K562 (cell line): ENCODE measurements around the gene LGALS12. TPM values are rescaled to one million over a fixed set of nuclear protein-coding genes. Genes with fewer than 3 reads are reported as not detected.

Source experiments
- ATAC-seq: fragments of 200-7000 bp; cut with Tn5 transposase; 3 replicates; pipeline ENCODE4 v1.9.1; 2020; ENCODE audit warnings: moderate library complexity
- BruUV-seq: library from RNA; stranded (reverse); fragments of 400-500 nt; replicated peaks from 2 replicates; lab custom pipeline; 2021; lab: Mats Ljungman, UMichigan
- CTCF ChIA-PET: fragments of 300-600 bp; formaldehyde crosslinking; extraction: SDS; loops from one replicate; lab custom pipeline; 2021; ENCODE audit warnings: low intra/inter-chr PET ratio; lab: Yijun Ruan, JAX
- POLR2A ChIA-PET: fragments of 300-600, 350-650 bp; sonication (Branson Sonifier 250); formaldehyde crosslinking; extraction: SDS; loops from one replicate; lab custom pipeline; 2021; ENCODE audit warnings: antibody characterized with exemption, inconsistent platforms; lab: Yijun Ruan, JAX
- DNase-seq, 4 experiments: peaks; one replicate each; pipeline versions ENCODE4 v3.0.0 to v3.0.0-alpha.2; 2011 to 2018; ENCODE audit warnings: low spot score in 3 of 4, mixed read lengths in 3 of 4; ENCODE audit errors: extremely low read depth in 1 of 4
- FAIRE-seq: peaks from 2 replicates; lab custom pipeline; 2011; peaks lifted over from hg19 to GRCh38; lab: Jason Lieb, UNC
- H2AFZ ChIP-seq: 2 replicates; pipeline ENCODE4 v1.6.0; 2011; ENCODE audit warnings: low read depth, low read length, control low read depth, inconsistent platforms
- H3K27ac ChIP-seq: fragments of 200-600 bp; 3 replicates; pipeline ENCODE4 v1.8.0; 2011; ENCODE audit warnings: low read depth, mild to moderate bottlenecking, control low read depth, inconsistent platforms, low read length, moderate library complexity, mixed read lengths; ENCODE audit errors: extremely low read depth
- H3K27me3 ChIP-seq, 2 experiments: fragments of 300-600 bp in 1 of 2; 2 replicates in 1 of 2; 3 replicates in 1 of 2; pipeline versions ENCODE4 v1.6.0 to v1.8.0; 2011; ENCODE audit warnings: inconsistent platforms in 2 of 2, low read length in 2 of 2, mild to moderate bottlenecking in 1 of 2, mixed read lengths in 1 of 2, moderate library complexity in 1 of 2; ENCODE audit not compliant: control insufficient read depth in 2 of 2, insufficient read depth in 2 of 2
- H3K36me3 ChIP-seq: fragments of 300-600 bp; 3 replicates; pipeline ENCODE4 v1.8.0; 2011; ENCODE audit warnings: mild to moderate bottlenecking, low read length, inconsistent platforms; ENCODE audit not compliant: control insufficient read depth, insufficient read depth
- H3K4me1 ChIP-seq, 2 experiments: fragments of 200-600 bp in 1 of 2; replicated peaks in 1 of 2; 2 replicates in 1 of 2; 3 replicates in 1 of 2; pipeline versions ENCODE4 v1.5.1 to v1.8.0; 2011; ENCODE audit warnings: inconsistent platforms in 2 of 2, low read length in 2 of 2, mild to moderate bottlenecking in 1 of 2, mixed read lengths in 1 of 2, moderate library complexity in 1 of 2; ENCODE audit not compliant: control insufficient read depth in 2 of 2, insufficient read depth in 2 of 2
- H3K4me2 ChIP-seq: 2 replicates; pipeline ENCODE4 v1.6.1; 2011; ENCODE audit warnings: low read length, control low read depth, inconsistent platforms, mixed read lengths; ENCODE audit not compliant: insufficient read depth
- H3K4me3 ChIP-seq: fragments of 200-600 bp; sonication (generic), shearing (Covaris generic); 2 replicates; pipeline ENCODE4 v1.5.1; 2016; ENCODE audit warnings: control low read depth, inconsistent platforms
- H3K79me2 ChIP-seq: fragments of 200-600 bp; 3 replicates; pipeline ENCODE4 v1.8.0; 2011; ENCODE audit warnings: low read length, inconsistent platforms; ENCODE audit not compliant: control insufficient read depth, insufficient read depth
- H3K9ac ChIP-seq, 2 experiments: 2 replicates each; pipeline versions ENCODE4 v1.6.0 to v1.6.1; 2011; ENCODE audit warnings: low read depth in 2 of 2, low read length in 2 of 2, control low read depth in 1 of 2, inconsistent platforms in 1 of 2, mild to moderate bottlenecking in 1 of 2, mixed read lengths in 1 of 2; ENCODE audit not compliant: insufficient read depth in 1 of 2
- H3K9me1 ChIP-seq: one replicate; pipeline ENCODE4 v1.6.0; 2011; ENCODE audit warnings: inconsistent platforms, mild to moderate bottlenecking, low read length, moderate library complexity; ENCODE audit not compliant: control insufficient read depth, insufficient read depth
- H3K9me3 ChIP-seq: replicated peaks from 2 replicates; pipeline ENCODE4 v1.5.1; 2011; ENCODE audit warnings: low read depth, low read length, inconsistent platforms; ENCODE audit not compliant: control insufficient read depth, insufficient read depth
- H4K20me1 ChIP-seq: replicated peaks from 2 replicates; pipeline ENCODE4 v1.6.1; 2011; ENCODE audit warnings: low read length, inconsistent platforms, mixed read lengths; ENCODE audit not compliant: control insufficient read depth, insufficient read depth
- BRF1 ChIP-seq: IDR thresholded peaks from 3 replicates; pipeline ENCODE4 v1.6.1; 2011; ENCODE audit warnings: borderline replicate concordance, mild to moderate bottlenecking; ENCODE audit not compliant: insufficient read length; ENCODE audit errors: extremely low read depth
- DDX20 ChIP-seq: fragments of 450-650 bp; IDR thresholded peaks from 2 replicates; pipeline ENCODE4 v1.6.1; 2016; ENCODE audit warnings: missing genetic modification characterization, low read depth, mild to moderate bottlenecking, missing compliant biosample characterization, moderate library complexity
- GATAD2A ChIP-seq: fragments of 450-650 bp; IDR thresholded peaks from 2 replicates; pipeline ENCODE4 v1.6.1; 2017
- HMGN3 ChIP-seq: IDR thresholded peaks from 2 replicates; pipeline ENCODE4 v1.6.1; 2011; ENCODE audit warnings: borderline replicate concordance, low read depth, mild to moderate bottlenecking, mixed read lengths, low read length; ENCODE audit not compliant: insufficient read length; ENCODE audit errors: extremely low read depth
- NCOA2 ChIP-seq, 2 experiments: fragments of 450-650 bp; IDR thresholded peaks; 2 replicates each; pipeline ENCODE4 v1.6.1; 2018; ENCODE audit warnings: mild to moderate bottlenecking in 2 of 2, moderate library complexity in 1 of 2; ENCODE audit not compliant: partially characterized antibody in 2 of 2
- ZKSCAN8 ChIP-seq: fragments of 200-800 bp; sonication (Bioruptor generic); IDR thresholded peaks from 2 replicates; pipeline ENCODE4 v1.6.1; 2016; ENCODE audit warnings: missing genetic modification characterization, missing compliant biosample characterization
- ZNF3 ChIP-seq: fragments of 250-450 bp; sonication (Bioruptor Pico); IDR thresholded peaks from 2 replicates; pipeline ENCODE4 v1.5.0; 2021; ENCODE audit warnings: mild to moderate bottlenecking, moderate library complexity
- WGBS: fragments of 100-300 bp; shearing (Covaris generic); methylation state at CpG from one replicate; pipeline ENCODE4 v1.1.6; 2016; ENCODE audit warnings: low coverage, mixed read lengths; ENCODE audit not compliant: insufficient coverage; ENCODE audit errors: missing lambda C conversion rate; 5-methylcytosine and 5-hydroxymethylcytosine counted together
- in situ Hi-C: fragments of 300-500 bp; cut with MboI; formaldehyde crosslinking; loops from 4 replicates; pipeline ENCODE4 v1.15.0; 2018; ENCODE audit warnings: inconsistent platforms, mixed read lengths
- intact Hi-C: fragments of 100-400 bp; cut with micrococcal nuclease; formaldehyde crosslinking; loops from 2 replicates; pipeline ENCODE4 v1.14.2; 2022
- polyA plus RNA-seq, 8 experiments: library from polyadenylated mRNA; depleted of rRNA in 4 of 8; stranded (reverse) in 5 of 8; unstranded in 3 of 8; fragments of >200 nt; fragmentation: Nextera tagmentation in 2 of 8; fragmentation: Illumina TruSeq in 1 of 8; extraction: Ambion mirVana in 2 of 8; extraction: Trizol in 1 of 8; gene quantifications; 2 replicates each; pipeline versions ENCODE4 v1.2.1 to v1.2.3, GENCODE V29; 2011 to 2014; ENCODE audit warnings: inconsistent platforms in 1 of 8, missing spikeins in 1 of 8
- total RNA-seq, 7 experiments: library from RNA; depleted of rRNA in 6 of 7; stranded (reverse); fragments of >200 nt in 6 of 7; fragmentation: Illumina TruSeq in 2 of 7; extraction: Trizol in 2 of 7; gene quantifications; 2 replicates each; pipeline versions ENCODE4 v1.2.1 to v1.2.3, GENCODE V29; 2011 to 2021; ENCODE audit warnings: low replicate concordance in 1 of 7

LGALS12 gene
- total and polyA plus RNA-seq, 9 of the 15 experiments (the other 6 are each of a cell fraction or from before 2014, with no cell fraction given) = 0.66 to 8.0 (median 5.0) TPM

- Histone ChIP-seq H3K27me3 (no peaks in the 10 kb centered on the region), H3K36me3 (no peaks in the 10 kb centered on the region), H2AFZ (peak overlapping the region; percentile 42; the same call in 1 of the 2 replicates), H3K9me1 (no peaks in the 10 kb centered on the region), H4K20me1 (no peaks in the 10 kb centered on the region), H3K79me2 (no peaks in the 10 kb centered on the region), H3K4me1 (peaks cover 0 to 7% of the 10 kb centered on the region in 2 experiments; a peak in 3 of 5 replicates), H3K27ac (no peak overlapping the region), H3K4me2 (no peak overlapping the region)
- in situ Hi-C loops = no loop called here
- BruUV-seq = no TSS peak
- CTCF ChIA-PET = no interaction called here
- no peak for ATAC-seq
- POLR2A ChIA-PET = no interaction called here
- TF ChIP-seq ZNF3 (CRISPR knock-in tag) = no peak
- TF ChIP-seq HMGN3 = no peak
- no peak for TF ChIP-seq GATAD2A
- no peak for TF ChIP-seq BRF1
- TF ChIP-seq DDX20 = no peak
- no peak for TF ChIP-seq NCOA2 (IDR thresholded peaks at IDR 0.05; ENCODE audit: partially characterized antibody in 2 of 2)
- TF ChIP-seq ZKSCAN8 (CRISPR knock-in tag) = no peak
- TF ChIP-seq, all 486 proteins: peak for 0
- intact Hi-C loops = no loop called here
- no peak for DNase-seq
- no peak overlapping the region for H3K4me3 ChIP-seq
- no peak overlapping the region for H3K9ac ChIP-seq
- H3K9me3 ChIP-seq = peaks cover 6% of the 10 kb centered on the region
- WGBS = 27% methylated on average over 6 of the region's 7 CpGs
- FAIRE-seq = no peak
Observed at GRCh38 chr11:63523151-63523550, 17.3 kb downstream of the LGALS12 start.
